H9 (cell line): ENCODE results near the gene GPHN. TPM values are rescaled to one million over a fixed set of nuclear protein-coding genes. Genes with fewer than 3 reads are reported as not detected.

Source experiments
- DNase-seq: peaks from one replicate; pipeline ENCODE4 v3.0.0-alpha.2; 2017
- H2AFZ ChIP-seq: one replicate; pipeline ENCODE4 v1.6.1; 2013; ENCODE audit warnings: mild to moderate bottlenecking, low read length, control low read depth, moderate library complexity
- H2AK5ac ChIP-seq: 2 replicates; pipeline ENCODE4 v1.6.1; 2013; ENCODE audit warnings: low read length, control low read depth, mixed read lengths; ENCODE audit not compliant: insufficient read length
- H2BK120ac ChIP-seq: one replicate; pipeline ENCODE4 v1.6.1; 2013; ENCODE audit warnings: low read depth, mild to moderate bottlenecking, low read length, control low read depth, inconsistent platforms; ENCODE audit not compliant: poor library complexity, severe bottlenecking
- H2BK12ac ChIP-seq: 2 replicates; pipeline ENCODE4 v1.6.1; 2013; ENCODE audit warnings: low read length, control low read depth, mixed read lengths, low read depth; ENCODE audit not compliant: insufficient read length
- H2BK15ac ChIP-seq: 2 replicates; pipeline ENCODE4 v1.6.1; 2013; ENCODE audit warnings: low read depth, low read length, control low read depth
- H2BK20ac ChIP-seq: one replicate; pipeline ENCODE4 v1.6.1; 2013; ENCODE audit warnings: low read depth, mild to moderate bottlenecking, low read length, control low read depth, inconsistent platforms; ENCODE audit not compliant: poor library complexity, severe bottlenecking
- H2BK5ac ChIP-seq: 2 replicates; pipeline ENCODE4 v1.6.1; 2013; ENCODE audit warnings: low read length, control low read depth, mixed read lengths; ENCODE audit not compliant: insufficient read length
- H3K14ac ChIP-seq: 2 replicates; pipeline ENCODE4 v1.6.1; 2013; ENCODE audit warnings: low read length, control low read depth; ENCODE audit not compliant: insufficient read depth
- H3K18ac ChIP-seq: 2 replicates; pipeline ENCODE4 v1.6.1; 2013; ENCODE audit warnings: low read depth, mild to moderate bottlenecking, mixed read lengths, low read length, control low read depth; ENCODE audit not compliant: insufficient read length
- H3K23ac ChIP-seq: 2 replicates; pipeline ENCODE4 v1.6.1; 2013; ENCODE audit warnings: low read length, control low read depth, mixed read lengths, low read depth; ENCODE audit not compliant: insufficient read length
- H3K23me2 ChIP-seq: 2 replicates; pipeline ENCODE4 v1.6.1; 2013; ENCODE audit warnings: low read depth, mild to moderate bottlenecking, mixed read lengths, low read length, control low read depth; ENCODE audit not compliant: insufficient read length, poor library complexity, severe bottlenecking
- H3K27ac ChIP-seq: 2 replicates; pipeline ENCODE4 v1.5.1; 2013; ENCODE audit warnings: low read length, control low read depth, mixed read lengths, low read depth; ENCODE audit not compliant: insufficient read length
- H3K27me3 ChIP-seq: 2 replicates; pipeline ENCODE4 v1.6.1; 2013; ENCODE audit warnings: low read length, control low read depth, inconsistent platforms; ENCODE audit not compliant: insufficient read depth
- H3K4ac ChIP-seq: 2 replicates; pipeline ENCODE4 v1.6.1; 2013; ENCODE audit warnings: low read depth, mild to moderate bottlenecking, control low read depth, inconsistent platforms, low read length, moderate library complexity
- H3K4me1 ChIP-seq: 2 replicates; pipeline ENCODE4 v1.6.1; 2013; ENCODE audit warnings: low read length, control low read depth, inconsistent platforms; ENCODE audit not compliant: insufficient read depth
- H3K4me2 ChIP-seq: 2 replicates; pipeline ENCODE4 v1.6.1; 2013; ENCODE audit warnings: low read length, control low read depth, mixed read lengths; ENCODE audit not compliant: insufficient read length, insufficient read depth
- H3K56ac ChIP-seq: 2 replicates; pipeline ENCODE4 v1.6.1; 2013; ENCODE audit warnings: low read depth, mild to moderate bottlenecking, mixed read lengths, low read length, control low read depth; ENCODE audit not compliant: insufficient read length
- H3K79me1 ChIP-seq: 2 replicates; pipeline ENCODE4 v1.6.1; 2013; ENCODE audit warnings: low read depth, mild to moderate bottlenecking, moderate library complexity, low read length, control low read depth, inconsistent platforms; ENCODE audit not compliant: insufficient read depth, poor library complexity, severe bottlenecking
- H3K79me2 ChIP-seq: 2 replicates; pipeline ENCODE4 v1.6.1; 2013; ENCODE audit warnings: low read length, control low read depth, inconsistent platforms; ENCODE audit not compliant: insufficient read depth
- H3K9ac ChIP-seq: 2 replicates; pipeline ENCODE4 v1.6.1; 2013; ENCODE audit warnings: low read length, control low read depth, mixed read lengths; ENCODE audit not compliant: insufficient read length; ENCODE audit errors: extremely low read depth
- H3K9me3 ChIP-seq: one replicate; pipeline ENCODE4 v1.6.1; 2013; ENCODE audit warnings: low read depth, low read length, inconsistent platforms; ENCODE audit not compliant: control insufficient read depth
- H3T11ph ChIP-seq: one replicate; pipeline ENCODE4 v1.6.1; 2013; ENCODE audit warnings: mild to moderate bottlenecking, low read length, control low read depth, inconsistent platforms
- H4K20me1 ChIP-seq: one replicate; pipeline ENCODE4 v1.6.1; 2013; ENCODE audit not compliant: control insufficient read depth, insufficient read length, insufficient read depth
- H4K5ac ChIP-seq: 2 replicates; pipeline ENCODE4 v1.6.1; 2013; ENCODE audit warnings: low read depth, mild to moderate bottlenecking, mixed read lengths, low read length, control low read depth; ENCODE audit not compliant: insufficient read length
- H4K8ac ChIP-seq: replicated peaks from 2 replicates; pipeline ENCODE4 v1.6.1; 2013; ENCODE audit warnings: low read length, control low read depth, mixed read lengths, low read depth; ENCODE audit not compliant: insufficient read length
- H4K91ac ChIP-seq: 2 replicates; pipeline ENCODE4 v1.6.1; 2013; ENCODE audit warnings: low read depth, mild to moderate bottlenecking, moderate library complexity, mixed read lengths, low read length, control low read depth; ENCODE audit not compliant: insufficient read length
- H3K27ac Mint-ChIP-seq, 3 experiments: 2 replicates in 2 of 3; 3 replicates in 1 of 3; pipeline ENCODE4 v1.8.0; 2020 to 2021; ENCODE audit warnings: mixed read lengths in 3 of 3, mild to moderate bottlenecking in 1 of 3, moderate library complexity in 1 of 3
- H3K27me3 Mint-ChIP-seq: 2 replicates; pipeline ENCODE4 v1.8.0; 2021; ENCODE audit warnings: low read depth, mild to moderate bottlenecking, moderate library complexity, mixed read lengths
- H3K36me3 Mint-ChIP-seq, 3 experiments: 2 replicates in 2 of 3; 3 replicates in 1 of 3; pipeline ENCODE4 v1.8.0; 2020 to 2021; ENCODE audit warnings: low read depth in 3 of 3, mixed read lengths in 3 of 3; ENCODE audit not compliant: insufficient read depth in 1 of 3
- H3K4me1 Mint-ChIP-seq, 2 experiments: 2 replicates each; pipeline ENCODE4 v1.8.0; 2020; ENCODE audit warnings: mixed read lengths in 2 of 2
- H3K4me3 Mint-ChIP-seq, 2 experiments: 2 replicates in 1 of 2; 3 replicates in 1 of 2; pipeline ENCODE4 v1.8.0; 2020 to 2021; ENCODE audit warnings: mild to moderate bottlenecking in 2 of 2, mixed read lengths in 2 of 2, moderate library complexity in 1 of 2
- H3K9me3 Mint-ChIP-seq, 2 experiments: 2 replicates in 1 of 2; 3 replicates in 1 of 2; pipeline ENCODE4 v1.8.0; 2020; ENCODE audit warnings: mild to moderate bottlenecking in 2 of 2, mixed read lengths in 2 of 2, moderate library complexity in 1 of 2
- CTCF ChIP-seq: fragments of 200-600 bp; sonication (generic); conservative IDR thresholded peaks from 3 replicates; pipeline ENCODE4 v1.8.0; 2021; ENCODE audit warnings: antibody characterized with exemption, mild to moderate bottlenecking
- WGBS: extraction: QIAGEN DNeasy Blood & Tissue Kit; methylation state at CpG from one replicate; pipeline ENCODE4 v1.1.7; 2013; ENCODE audit warnings: missing lambda C conversion rate, low lambda C conversion rate, mixed read lengths; ENCODE audit not compliant: insufficient read length; ENCODE audit errors: extremely low coverage; 5-methylcytosine and 5-hydroxymethylcytosine counted together
- total RNA-seq: library from RNA; stranded (reverse); gene quantifications from 2 replicates; pipeline ENCODE4 v1.2.1, GENCODE V29; 2021

Gene GPHN
- total RNA-seq, 1 experiment from 2014 or later = 16.1 TPM

- no peak overlapping the region for H3K27ac ChIP-seq
- no peaks in the 10 kb centered on the region for H3K4me1 ChIP-seq
- no peak overlapping the region for H3K4ac ChIP-seq
- H3K4me1 Mint-ChIP-seq = no peaks in the 10 kb centered on the region
- H3K18ac ChIP-seq = no peak overlapping the region
- H3K9me3 ChIP-seq = peaks cover 5% of the 10 kb centered on the region
- no peaks in the 10 kb centered on the region for H3K79me2 ChIP-seq
- H3K23me2 ChIP-seq = no peaks in the 10 kb centered on the region
- H3K27me3 Mint-ChIP-seq = no peaks in the 10 kb centered on the region
- H4K8ac ChIP-seq = no peak overlapping the region
- no peaks in the 10 kb centered on the region for H3K79me1 ChIP-seq
- no peak overlapping the region for H3K14ac ChIP-seq
- no peak overlapping the region for H3K4me3 Mint-ChIP-seq
- no peak overlapping the region for H2BK20ac ChIP-seq
- no peak for DNase-seq
- H2BK120ac ChIP-seq = no peak overlapping the region
- H4K20me1 ChIP-seq = no peaks in the 10 kb centered on the region
- no peak overlapping the region for H4K5ac ChIP-seq
- H3K27ac Mint-ChIP-seq = no peak overlapping the region
- peaks cover 18 to 24% of the 10 kb centered on the region in 2 experiments for H3K9me3 Mint-ChIP-seq
- no peak overlapping the region for H3K23ac ChIP-seq
- H3K36me3 Mint-ChIP-seq = peaks cover 4 to 9% (median 7%) of the 10 kb centered on the region in 3 experiments; a peak in 4 of 7 replicates
- H3K27me3 ChIP-seq = no peaks in the 10 kb centered on the region
- no peak overlapping the region for H4K91ac ChIP-seq
- H2BK5ac ChIP-seq = no peak overlapping the region
- H3K4me2 ChIP-seq = no peak overlapping the region
- WGBS = no CpG with 5 or more reads among the region's 3 CpGs
- no peak overlapping the region for H2BK15ac ChIP-seq
- no peak overlapping the region for H2AK5ac ChIP-seq
- no peak overlapping the region for H3K56ac ChIP-seq
- H2BK12ac ChIP-seq = no peak overlapping the region
- no peak overlapping the region for H3T11ph ChIP-seq
- no peak overlapping the region for H3K9ac ChIP-seq
- H2AFZ ChIP-seq = no peak overlapping the region
- TF ChIP-seq CTCF = no peak
Measured at GRCh38 chr14:66464261-66464660, 43.7 kb upstream of the GPHN start.
